ENCODE results near the gene ZDHHC8.

The ZDHHC8 gene

DNA sequence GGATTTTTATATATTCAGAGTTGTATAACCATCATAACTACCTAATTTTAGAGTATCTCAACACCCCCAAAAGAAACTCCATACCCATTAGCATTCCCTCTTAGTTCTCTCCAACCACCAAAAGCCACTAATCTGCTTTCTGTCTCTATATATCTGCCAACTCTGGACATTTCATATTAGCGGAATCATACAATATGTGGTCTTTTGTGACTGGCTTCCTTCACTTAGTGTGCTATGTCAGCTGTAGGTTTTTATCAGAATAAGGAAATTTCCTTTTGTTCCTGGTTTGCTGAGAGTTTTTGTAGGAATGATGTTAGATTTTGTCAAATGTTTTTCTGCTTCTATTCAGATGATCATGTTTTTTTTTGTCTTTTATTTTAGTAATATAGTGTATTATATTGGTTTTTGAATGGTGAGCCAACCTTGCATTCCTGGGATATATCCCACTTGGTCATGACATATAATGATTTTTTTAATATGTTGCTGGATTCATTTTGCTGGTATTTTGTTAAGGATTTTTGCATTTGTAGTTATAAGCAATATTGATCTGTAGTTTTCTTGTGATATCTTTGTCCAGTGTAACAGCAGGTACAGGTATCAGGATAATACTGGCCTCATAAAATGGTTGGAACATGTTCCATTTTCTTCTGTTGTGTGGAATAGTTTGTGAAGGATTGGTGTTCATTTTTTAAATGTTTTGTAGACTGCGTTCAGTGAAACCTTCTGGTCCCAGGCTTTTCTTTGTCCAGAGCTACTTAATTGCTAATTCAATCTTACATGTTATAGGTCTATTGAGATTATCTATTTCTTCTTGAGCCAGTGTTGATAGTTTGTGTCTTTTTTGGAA, 34.8 kb upstream of the ZDHHC8 start:
- no peak for DNase-seq

- no peak for DNase-seq
Measured at GRCh38 chr22:20099099-20099711, 32.4 kb upstream of the ZDHHC8 start.

DNA sequence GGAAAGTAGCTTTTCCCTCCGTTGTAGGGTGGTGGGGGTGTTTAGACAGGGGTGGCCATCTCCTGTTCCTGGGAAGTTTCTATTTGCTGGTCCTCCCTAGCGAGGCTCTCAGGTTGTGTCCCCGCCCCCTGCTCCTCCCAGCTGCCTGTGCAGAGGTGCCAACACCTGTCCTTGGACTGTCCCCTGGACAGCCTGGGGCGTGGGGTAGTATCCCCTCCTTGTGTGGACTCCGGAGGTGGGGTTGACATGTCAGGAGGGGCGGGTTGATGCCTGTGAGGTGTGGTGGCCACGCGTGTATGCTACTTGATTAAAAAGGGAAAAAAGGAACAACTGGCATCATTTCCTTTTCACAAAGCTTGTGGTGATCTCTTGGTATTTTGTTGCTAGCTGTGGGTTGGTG, 30.0 kb upstream of the ZDHHC8 start:
- DNase-seq: no peak

DNA sequence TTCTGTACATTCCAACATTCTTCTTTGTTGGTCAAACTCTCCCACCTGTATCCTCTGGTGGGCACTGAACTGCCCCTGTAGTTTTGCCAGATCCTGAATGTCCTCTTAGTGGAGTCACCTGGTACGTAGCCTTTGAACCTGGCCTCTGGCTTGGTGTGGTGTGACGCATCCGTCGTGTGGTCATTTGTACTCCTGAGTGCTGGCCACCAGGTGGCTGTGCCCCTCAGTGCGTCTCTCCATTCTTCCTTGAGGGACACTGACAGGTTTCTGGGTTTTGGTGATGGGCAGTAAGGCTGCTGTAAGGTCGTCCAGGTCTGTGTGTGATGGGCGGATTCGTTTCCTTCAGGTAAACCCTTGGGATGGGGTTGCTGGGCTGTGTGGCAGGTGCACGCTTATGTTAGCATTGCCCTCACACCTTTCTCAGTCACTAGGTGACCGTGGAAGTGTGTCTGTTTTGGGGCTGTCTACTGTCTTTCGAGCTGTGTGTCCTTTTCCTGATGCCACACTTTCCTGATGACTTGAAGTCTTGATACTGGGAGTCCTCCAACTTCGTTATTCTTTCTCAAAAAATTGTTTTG, 29.3 kb upstream of the ZDHHC8 start:
- no peak for DNase-seq

GRCh38 chr22:20105456-20106204, 26.0 kb upstream of the ZDHHC8 start:
- DNase-seq: no peak

DNA sequence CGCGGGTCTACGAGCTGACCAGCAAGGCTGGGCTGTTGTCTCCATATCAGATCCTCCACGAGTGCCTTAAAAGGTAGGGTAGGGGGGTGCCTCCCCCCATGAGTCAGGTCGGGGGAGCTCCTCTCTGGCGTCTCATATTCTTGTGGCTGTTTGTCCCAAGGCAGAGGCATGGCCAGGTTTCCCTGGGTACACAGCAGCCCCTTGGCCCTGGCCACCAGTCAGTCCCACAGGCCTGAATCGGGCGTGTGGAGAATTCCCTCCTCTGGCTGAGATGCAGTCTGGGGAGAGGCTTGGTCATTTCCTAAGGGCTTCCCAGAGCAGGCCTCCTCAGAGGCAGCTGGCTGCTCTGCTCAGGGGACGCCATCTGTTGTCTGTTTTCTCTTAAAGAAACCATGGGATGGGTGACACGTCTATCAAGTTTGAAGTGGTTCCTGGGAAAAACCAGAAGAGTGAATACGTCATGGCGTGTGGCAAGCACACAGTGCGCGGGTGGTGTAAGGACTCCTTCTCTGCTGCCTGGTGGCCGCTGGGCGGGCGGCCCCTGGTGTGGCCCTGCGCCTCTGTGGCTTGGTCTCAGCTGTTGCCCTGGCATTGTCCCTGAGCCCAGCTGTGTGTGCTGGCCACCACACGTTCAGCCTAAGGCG, 25.3 kb upstream of the ZDHHC8 start:
- DNase-seq: no peak

GRCh38 chr22:20106849-20107237, 24.8 kb upstream of the ZDHHC8 start:
- DNase-seq: no peak

- DNase-seq: no peak
Measured at GRCh38 chr22:20107471-20107901, 24.1 kb upstream of the ZDHHC8 start.

GRCh38 chr22:20107951-20108756, 23.4 kb upstream of the ZDHHC8 start:
- no peak for DNase-seq

GRCh38 chr22:20108757-20109230, 22.8 kb upstream of the ZDHHC8 start:
- DNase-seq: no peak

DNA sequence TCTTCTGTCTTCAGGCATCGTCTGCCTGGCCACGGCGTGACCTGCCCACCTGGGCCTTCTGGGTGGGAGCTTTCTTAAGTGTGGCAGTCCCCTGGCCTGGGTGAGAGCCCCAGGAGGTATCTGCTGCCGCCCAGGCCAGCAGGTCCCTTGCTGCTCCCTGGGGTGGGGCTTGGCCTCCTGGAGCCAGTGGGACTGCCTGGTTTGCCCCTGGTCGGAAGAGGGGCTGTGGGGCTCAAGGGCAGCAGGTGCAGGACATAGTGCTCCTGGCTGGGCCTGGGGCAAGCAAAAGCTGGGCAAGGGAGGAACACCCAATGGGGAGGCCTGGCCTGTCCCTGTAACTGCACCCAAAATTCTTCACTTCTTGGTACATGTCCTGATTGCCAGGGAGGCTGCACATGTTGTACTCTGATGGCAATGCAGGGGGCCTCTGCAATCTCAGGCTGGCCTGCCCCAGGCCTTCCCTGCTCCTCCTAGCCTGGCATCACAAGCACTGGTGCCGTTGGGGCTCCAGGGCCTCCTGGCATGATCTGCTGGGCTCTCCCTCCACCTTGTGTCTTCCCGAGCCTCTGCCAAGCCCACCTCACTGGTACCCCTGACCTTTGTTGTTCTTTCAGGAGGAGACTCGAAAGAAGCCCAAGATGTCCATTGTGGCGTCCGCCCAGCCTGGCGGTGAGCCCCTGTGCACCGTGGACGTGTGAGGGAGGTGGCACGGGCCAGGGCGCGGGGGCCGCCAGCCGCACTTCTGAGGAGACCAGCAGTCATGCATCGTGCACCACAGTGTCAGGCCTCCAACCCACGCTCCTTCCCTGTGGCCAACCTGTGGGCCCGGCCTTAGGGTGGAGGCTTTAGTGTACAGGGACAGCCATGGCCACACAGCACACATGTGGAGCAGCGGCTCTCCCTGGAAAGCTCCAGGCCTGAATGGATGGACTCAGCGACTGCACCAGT, 21.9 kb upstream of the ZDHHC8 start:
- no peak for DNase-seq

DNA sequence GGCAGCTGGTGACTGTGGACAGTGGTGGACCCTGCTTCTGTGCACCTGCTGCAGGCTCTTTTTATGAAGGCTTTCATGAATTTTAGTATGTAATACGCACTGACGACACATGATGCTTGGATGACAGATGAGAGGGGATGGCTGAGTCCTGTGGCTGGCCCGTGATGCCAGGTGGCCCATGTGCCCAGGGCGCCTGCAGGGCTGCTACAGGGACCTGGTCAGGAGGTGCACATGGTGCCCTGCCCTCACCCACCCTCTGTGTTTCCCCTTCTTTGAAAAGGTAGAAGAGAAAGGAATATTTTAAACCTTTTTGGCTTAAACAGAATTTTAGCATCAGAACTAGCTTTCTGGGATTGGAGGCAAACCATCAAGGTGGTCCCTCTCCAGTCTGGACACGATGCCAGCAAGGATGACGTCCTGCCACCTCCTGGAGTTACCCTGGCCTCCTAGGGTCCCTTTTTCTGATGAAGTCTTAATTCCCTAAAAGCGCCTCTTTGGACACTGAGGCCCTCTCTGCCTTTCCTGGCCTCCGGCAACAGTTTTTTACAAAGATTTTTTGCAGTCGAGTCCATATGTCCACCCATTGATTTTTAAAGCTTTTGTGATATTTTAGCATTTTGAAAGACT, 21.1 kb upstream of the ZDHHC8 start:
- DNase-seq: no peak

DNA sequence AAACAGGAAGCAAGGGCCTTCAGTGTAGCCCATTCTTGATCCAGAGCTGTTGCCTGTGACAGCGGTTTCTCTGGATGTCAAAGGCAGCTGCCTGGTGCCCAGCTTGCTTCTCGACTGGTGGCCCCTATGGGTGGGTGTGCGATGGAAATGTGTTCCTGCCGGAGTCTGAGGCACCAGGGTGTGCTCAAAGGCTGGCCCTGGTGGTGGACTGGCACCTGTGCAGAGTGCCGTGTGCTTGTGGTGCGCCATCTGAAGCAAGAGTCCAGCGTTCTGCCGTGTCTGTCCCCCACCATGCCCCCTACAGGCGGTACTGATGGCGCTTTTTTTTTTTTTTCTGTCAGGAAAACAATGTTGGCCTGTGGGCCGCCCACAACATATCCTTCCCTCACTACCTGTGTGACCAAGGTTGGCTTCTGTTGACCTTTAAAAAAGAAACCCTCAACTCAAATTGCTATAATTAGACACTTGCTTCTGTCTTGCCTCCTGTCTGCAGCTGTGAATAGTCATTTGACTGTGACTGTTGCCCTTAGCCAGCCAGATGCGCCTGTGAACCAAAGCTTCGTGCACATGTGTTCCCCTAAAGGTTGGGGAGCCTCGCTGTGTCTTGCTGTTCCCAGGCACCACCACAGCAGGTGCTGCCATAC, 20.4 kb upstream of the ZDHHC8 start:
- DNase-seq: no peak

DNA sequence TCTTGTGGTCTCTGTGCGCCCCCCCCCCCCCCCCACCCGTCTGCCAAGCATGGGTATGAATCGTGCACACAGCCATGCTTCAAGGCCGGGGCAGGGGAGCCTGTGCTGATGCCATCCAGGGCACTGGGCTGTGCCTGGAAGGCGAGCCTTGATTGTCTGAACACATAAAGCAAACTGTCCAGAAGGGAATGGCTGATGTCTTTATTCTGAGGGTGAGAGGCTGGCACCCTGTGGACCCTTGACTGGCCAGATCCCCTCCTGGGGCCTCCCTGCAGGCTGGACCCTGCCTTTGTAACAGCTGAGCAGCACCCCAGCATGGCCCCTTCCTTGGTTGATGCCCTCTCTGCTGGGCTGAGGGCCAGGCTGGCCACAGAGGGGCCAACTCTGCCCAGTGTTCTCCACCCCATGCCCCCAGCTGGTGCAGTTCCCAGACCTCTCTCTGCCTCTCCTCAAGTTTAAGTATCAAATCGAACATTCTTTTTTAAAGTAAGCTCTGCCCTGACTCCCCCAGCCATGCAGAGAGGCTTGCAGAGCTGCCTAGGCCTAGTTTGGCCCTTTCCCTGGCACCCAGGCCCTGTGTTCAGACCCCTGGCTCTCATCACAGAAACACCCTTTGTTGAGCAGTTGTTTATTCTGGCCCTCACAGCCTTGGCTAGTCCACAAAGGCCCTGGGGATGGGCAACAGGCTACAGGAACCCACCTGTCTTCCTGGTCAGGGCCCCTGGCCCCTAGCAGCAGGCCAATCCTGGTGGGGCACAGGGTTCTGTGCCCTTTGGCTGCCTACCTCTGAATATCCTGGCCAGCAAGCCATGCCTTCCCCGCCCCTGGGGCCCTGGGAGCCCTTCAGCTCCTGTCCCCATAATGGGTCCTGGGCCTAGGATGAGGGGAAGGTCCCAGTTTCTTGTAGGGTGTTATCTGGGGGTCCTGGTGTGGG, 19.6 kb upstream of the ZDHHC8 start:
- no peak for DNase-seq

DNA sequence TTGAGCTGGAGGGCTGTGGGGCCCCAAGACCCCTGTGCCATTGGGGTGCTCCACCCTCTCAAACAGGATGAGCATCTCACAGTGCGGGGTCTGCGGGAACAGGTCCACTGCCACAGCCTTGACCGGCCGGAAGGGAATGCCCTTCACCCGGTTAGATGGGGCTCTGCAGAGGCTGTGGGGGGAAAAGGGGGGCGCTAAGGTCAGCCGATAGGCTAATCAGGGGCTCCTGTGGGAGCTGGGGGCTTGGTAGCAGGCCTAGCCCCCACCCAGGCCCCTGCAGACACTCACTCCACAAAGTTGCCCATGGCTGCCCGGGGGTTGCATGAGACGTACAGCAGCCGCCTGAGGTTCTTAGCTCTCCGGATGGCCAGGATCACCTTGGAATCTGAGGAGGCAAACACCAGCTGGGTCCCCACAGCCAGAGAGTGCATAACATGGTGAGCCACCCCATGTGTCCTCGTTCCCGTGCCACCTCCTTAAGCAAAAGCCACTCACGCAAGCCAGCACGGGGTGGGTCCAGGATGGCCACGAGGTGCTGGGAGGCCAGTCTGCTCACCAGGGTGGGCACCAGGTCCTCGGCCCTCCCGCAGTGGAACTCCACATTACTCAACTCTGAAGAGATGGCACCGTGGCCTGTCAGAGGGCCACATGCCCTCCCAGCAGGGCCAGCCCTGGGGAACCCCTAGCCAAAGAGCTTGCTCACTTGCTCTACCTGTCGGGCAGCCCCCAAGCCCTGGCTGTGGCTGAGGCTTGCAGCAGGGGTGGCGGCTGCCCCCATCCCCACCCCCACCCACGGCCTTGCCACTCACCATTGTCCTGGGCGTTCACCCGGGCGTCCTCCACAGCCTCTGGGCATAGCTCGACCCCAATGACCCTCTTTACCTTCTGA, 18.7 kb upstream of the ZDHHC8 start:
- DNase-seq: no peak

DNA sequence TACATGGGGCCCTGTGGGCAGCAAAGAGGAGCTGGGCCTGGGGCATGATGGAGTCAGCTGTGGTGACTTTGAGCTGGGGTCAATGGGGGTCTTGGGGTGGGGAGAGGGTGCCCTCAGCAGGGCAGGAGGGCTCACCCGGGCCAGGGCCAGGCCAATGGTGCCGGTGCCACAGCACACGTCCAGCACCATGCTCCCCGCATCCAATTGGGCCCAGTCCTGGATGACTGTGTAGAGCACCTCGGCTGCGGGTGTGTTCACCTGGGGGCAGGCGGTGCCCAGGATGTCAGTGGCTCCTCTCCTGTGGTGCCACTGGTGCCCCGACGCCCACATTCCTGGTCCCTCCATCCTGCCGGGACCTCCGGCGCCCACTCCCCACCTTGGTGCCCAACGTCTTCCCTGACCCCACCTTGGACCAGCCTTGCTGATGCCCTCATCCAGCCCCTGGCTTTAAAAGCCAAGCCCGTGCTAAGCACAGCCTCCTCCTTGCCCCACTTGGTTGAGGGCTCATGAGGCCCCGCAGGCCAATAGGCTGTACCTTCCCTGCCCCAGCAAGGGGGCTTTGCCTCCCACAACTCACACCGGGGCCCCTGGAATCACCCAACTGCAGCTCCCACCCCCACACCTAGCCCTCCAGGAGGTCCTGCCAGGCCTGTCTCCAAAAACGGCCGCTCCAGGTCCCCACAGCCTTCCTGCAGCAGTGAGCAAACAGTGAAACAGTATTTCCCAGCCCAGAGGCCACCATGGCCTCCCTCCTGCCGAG, 17.9 kb upstream of the ZDHHC8 start:
- DNase-seq: no peak

Data from EL (cell line).